Tibial artery (tissue), 4 donors: ENCODE measurements around the gene OTOF.

Experiments used
- DNase-seq, 2 donors: peaks; one replicate each; pipeline ENCODE4 v3.0.0-alpha.2; 2019
- H3K27ac ChIP-seq, 2 donors: fragments of 200-600 bp; sonication (generic) in 1 of 2; 1 replicate in 1 of 2; 2 replicates in 1 of 2; pipeline ENCODE4 v1.5.1; 2018 to 2019; ENCODE audit warnings: mild to moderate bottlenecking in 1 of 2
- H3K27me3 ChIP-seq, 2 donors: fragments of 200-600 bp; sonication (generic) in 1 of 2; one replicate each; pipeline versions ENCODE4 v1.5.1 to v1.6.0; 2016 to 2019
- H3K36me3 ChIP-seq, 3 donors: fragments of 200-600 bp; sonication (generic) in 2 of 3; one replicate each; pipeline ENCODE4 v1.5.1; 2016 to 2019; ENCODE audit warnings: mild to moderate bottlenecking in 2 of 3
- H3K4me1 ChIP-seq, 4 donors: fragments of 200-600 bp; sonication (generic) in 2 of 4; 1 replicate in 3 of 4; 2 replicates in 1 of 4; pipeline ENCODE4 v1.5.1; 2016 to 2019
- H3K4me3 ChIP-seq, 2 donors: fragments of 200-600 bp; sonication (generic) in 1 of 2; 1 replicate in 1 of 2; 2 replicates in 1 of 2; pipeline ENCODE4 v1.5.1; 2018 to 2019; ENCODE audit warnings: mild to moderate bottlenecking in 2 of 2
- H3K9me3 ChIP-seq, 3 donors: fragments of 200-600 bp; sonication (generic) in 1 of 3; one replicate each; pipeline ENCODE4 v1.5.1; 2016 to 2019
- CTCF ChIP-seq, 2 experiments: fragments of 200-600 bp in 1 of 2; fragments of 450-650 bp in 1 of 2; IDR thresholded peaks; one replicate each; pipeline ENCODE4 v1.5.1; 2017 to 2019; ENCODE audit warnings: antibody characterized with exemption in 2 of 2, mild to moderate bottlenecking in 1 of 2, moderate library complexity in 1 of 2
- intact Hi-C: fragments of 100-400 bp; cut with DNase I; formaldehyde crosslinking; loops from one replicate; pipeline ENCODE4 v1.15.0; 2023; ENCODE audit warnings: low total_unique reads

The OTOF gene

GRCh38 chr2:26450031-26450635 lies 27.8 kb downstream of the OTOF start:
- no peak for TF ChIP-seq CTCF (IDR thresholded peaks at IDR 0.05)
- peaks cover 0 to 12% of the 10 kb centered on the region in 2 donors for H3K27me3 ChIP-seq
- no peak overlapping the region for H3K27ac ChIP-seq
- H3K9me3 ChIP-seq, result no peaks in the 10 kb centered on the region
- no peaks in the 10 kb centered on the region for H3K4me1 ChIP-seq
- H3K4me3 ChIP-seq, result no peak overlapping the region
- H3K36me3 ChIP-seq, result no peaks in the 10 kb centered on the region
- intact Hi-C loops, result no loop called here
- peak in 1 of 2 donors; percentile 48 for DNase-seq

- no peaks in the 10 kb centered on the region for H3K9me3 ChIP-seq
- no peak overlapping the region for H3K27ac ChIP-seq
- no peaks in the 10 kb centered on the region for H3K4me1 ChIP-seq
- peaks cover 0 to 12% of the 10 kb centered on the region in 2 donors for H3K27me3 ChIP-seq
- H3K4me3 ChIP-seq, result no peak overlapping the region
- peak in 1 of 2 donors; percentile 53 for DNase-seq
- intact Hi-C loops, result no loop called here
- H3K36me3 ChIP-seq, result no peaks in the 10 kb centered on the region
- no peak for TF ChIP-seq CTCF (IDR thresholded peaks at IDR 0.05)
These were observed 28.5 kb downstream of the OTOF start for GRCh38 chr2:26449278-26450030.

GRCh38 chr2:26448651-26449050 lies 29.3 kb downstream of the OTOF start:
- intact Hi-C loops, result no loop called here
- Histone ChIP-seq H3K27me3 (peaks cover 0 to 12% of the 10 kb centered on the region in 2 donors), H3K4me3 (no peak overlapping the region), H3K27ac (no peak overlapping the region), H3K36me3 (no peaks in the 10 kb centered on the region), H3K9me3 (no peaks in the 10 kb centered on the region), H3K4me1 (no peaks in the 10 kb centered on the region)
- TF ChIP-seq CTCF (IDR thresholded peaks at IDR 0.05), result no peak
- peak in 1 of 2 donors; percentile 37 for DNase-seq

GRCh38 chr2:26444236-26444635 lies 33.7 kb downstream of the OTOF start:
- no peaks in the 10 kb centered on the region for H3K27me3 ChIP-seq
- H3K27ac ChIP-seq, result no peak overlapping the region
- no peak for TF ChIP-seq CTCF (IDR thresholded peaks at IDR 0.05)
- no peak for DNase-seq
- H3K4me1 ChIP-seq, result no peaks in the 10 kb centered on the region
- H3K4me3 ChIP-seq, result no peak overlapping the region
- no peaks in the 10 kb centered on the region for H3K9me3 ChIP-seq
- intact Hi-C loops, result no loop called here
- no peaks in the 10 kb centered on the region for H3K36me3 ChIP-seq

GRCh38 chr2:26442707-26443106 lies 35.2 kb downstream of the OTOF start:
- DNase-seq, result no peak
- no peak for TF ChIP-seq CTCF (IDR thresholded peaks at IDR 0.05)
- H3K27me3 ChIP-seq, result no peaks in the 10 kb centered on the region
- intact Hi-C loops, result no loop called here
- no peaks in the 10 kb centered on the region for H3K9me3 ChIP-seq
- H3K4me1 ChIP-seq, result no peaks in the 10 kb centered on the region
- no peaks in the 10 kb centered on the region for H3K36me3 ChIP-seq
- H3K4me3 ChIP-seq, result no peak overlapping the region
- no peak overlapping the region for H3K27ac ChIP-seq
